ENCODE results near the gene SOCS3.

SOCS3 gene

DNA sequence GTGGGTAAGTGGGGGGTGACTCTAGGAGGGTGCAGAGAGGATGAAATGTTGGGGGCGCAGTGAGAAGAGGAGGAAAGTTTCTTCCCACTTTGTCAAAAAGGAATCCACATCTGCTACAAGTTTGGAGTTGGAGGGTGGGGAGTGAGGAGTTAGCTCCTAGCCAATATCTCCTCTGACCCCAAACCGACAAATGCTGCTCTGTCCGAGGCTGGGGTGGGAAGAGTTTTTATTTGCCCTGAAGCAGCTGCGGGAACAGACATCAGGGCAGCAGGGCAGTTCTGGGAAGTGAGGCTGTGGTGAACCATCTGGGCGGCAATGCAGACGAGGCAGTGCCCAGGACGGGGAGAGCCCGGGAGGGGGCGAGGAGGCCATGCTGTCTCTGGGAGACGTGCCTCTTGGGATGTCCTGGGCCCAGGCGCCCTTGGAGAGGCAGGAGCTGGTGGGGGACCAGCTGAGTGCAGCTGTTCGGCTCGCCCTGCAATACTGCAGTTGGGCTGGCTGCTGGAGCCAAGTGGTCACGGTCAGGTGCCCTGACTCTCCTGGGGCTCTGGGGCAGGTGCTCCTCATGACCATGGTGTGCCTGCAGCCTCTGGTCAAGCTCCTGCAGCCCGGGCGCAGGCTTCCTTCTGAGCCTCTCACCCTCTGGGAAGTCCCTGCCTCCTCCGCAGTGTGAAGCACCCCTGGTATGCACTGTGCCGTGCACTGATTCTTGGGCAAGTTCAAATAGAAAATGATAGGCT lies 6.4 kb upstream of the SOCS3 start:
- no peak for DNase-seq

DNA sequence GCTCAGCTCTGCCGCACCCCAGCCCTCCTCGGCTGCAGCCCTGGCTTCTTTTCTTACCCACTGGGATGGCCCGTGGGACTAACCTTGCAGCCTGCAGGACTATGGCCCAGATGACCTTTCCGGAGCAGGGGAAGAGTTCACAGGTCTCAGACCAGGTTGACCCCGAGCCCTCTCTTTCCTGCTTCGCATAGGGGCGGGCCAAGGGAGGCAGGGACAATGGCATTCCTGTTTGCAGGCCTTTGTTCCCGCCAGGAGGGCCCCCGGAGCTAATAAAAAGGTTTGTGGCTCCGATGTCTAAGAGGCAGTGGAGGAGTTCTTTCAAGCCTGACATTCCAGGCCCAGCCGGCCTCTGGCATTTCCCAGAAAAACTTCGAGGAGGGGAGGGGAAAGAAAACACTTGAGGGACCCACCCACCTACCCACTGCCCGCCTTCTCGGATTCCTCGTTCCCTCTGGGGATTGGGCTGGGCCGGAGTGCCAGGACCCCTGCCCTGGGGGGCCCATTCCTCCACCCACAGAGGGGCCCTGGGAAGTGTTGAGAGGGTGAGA lies 5.8 kb upstream of the SOCS3 start:
- peak; percentile 83 for DNase-seq

DNA sequence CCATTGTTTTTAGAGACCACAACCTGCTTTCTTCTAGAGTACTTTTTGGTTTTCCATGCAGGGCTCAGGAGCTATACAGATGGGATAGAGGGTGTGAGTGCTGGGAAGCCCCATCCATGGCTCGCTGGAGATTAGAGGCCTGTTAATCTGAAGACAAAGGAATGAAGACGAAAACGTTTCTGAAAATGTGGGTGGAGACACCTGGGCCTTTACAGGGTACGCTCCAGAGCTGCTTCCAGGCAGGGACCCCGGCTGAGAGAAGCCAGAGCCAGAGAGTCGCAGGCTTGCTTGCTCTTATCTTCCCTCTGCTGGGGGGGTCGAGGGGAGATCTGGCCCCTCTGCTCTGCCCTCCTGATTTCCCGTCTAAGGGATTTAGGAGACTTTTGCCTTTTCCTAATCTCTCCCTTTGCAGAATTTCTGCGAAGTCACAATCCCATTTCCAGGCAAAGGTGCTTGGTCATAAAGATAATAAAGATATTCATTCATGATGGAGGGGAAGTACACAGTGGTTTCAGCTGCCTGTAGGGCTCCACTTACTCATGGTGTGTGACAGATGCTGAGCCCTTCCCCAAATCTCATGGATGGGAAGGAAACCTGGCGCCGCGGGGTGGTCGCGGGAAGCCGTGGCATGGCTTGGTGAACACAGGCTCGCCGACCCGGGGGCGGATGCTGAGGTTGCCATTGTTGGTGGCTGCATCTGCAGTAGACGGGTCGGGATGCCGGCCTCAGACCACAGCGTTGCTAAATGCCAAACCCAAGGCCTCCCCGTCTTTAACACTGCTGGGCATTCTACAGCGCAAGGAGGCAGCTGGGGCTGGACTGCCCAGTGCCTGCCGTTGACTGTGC lies 4.8 kb upstream of the SOCS3 start:
- no peak for DNase-seq

DNA sequence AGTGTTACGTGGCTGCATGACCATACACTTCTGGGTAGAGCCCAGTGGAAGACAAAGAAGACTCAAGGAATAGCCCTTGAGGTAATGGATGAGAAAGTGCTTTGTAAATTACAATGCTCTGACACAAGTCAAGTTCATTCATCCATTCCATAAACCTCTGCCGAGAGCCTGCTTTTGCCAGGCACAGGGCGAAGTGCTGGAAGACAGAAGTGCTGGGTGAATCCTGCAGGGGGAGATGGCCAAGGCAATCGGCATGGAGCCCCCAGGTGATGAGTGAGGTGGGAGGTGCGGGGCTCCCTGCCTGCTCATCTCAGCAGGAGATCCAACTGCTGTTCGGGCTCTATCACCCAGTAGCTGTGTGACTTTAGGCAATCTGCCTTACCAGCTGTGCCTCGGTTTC lies 2.8 kb upstream of the SOCS3 start:
- no peak for DNase-seq

DNA sequence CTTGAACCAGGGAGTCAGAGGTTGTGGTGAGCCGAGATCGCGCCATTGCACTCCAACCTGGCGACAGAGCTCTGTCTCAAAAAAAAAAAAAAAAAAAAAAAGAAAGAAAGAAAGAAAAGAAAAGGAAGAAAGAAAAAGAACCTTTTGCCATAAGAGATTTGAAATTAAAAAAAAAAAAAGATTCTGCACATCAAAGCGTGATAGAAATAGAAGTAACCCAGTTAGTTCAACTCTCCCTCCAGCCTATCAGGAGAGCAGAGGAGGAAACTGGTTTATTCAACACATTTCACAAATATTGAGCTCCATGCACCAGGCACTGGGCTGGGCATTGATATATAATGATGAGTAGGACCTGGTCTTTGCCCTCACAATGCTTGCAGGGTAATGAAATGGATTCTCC lies 2.4 kb upstream of the SOCS3 start:
- DNase-seq = no peak

DNA sequence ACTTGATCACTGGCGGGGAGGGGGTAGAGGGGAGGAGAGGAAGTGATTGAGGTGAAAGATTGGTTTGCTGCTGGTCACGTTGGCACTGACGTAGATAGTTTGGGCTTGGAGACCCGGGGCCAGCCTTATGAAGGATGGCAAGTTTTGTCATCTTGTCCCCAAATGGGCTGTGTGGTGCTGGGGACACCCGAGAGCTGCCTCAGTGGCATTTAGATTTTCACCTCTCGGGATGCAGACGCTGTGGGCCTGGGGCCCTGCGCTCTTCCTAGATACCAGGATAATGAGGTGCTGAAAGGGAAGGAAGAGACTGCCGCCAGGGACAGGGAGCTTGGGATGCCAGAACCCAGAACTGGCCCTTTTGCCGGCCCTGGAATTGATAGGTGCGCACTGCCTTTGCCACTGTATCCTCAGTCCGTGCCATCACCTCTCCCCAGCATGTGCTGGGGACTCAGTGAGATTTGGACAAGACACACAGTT lies 1.4 kb upstream of the SOCS3 start:
- DNase-seq = no peak

DNA sequence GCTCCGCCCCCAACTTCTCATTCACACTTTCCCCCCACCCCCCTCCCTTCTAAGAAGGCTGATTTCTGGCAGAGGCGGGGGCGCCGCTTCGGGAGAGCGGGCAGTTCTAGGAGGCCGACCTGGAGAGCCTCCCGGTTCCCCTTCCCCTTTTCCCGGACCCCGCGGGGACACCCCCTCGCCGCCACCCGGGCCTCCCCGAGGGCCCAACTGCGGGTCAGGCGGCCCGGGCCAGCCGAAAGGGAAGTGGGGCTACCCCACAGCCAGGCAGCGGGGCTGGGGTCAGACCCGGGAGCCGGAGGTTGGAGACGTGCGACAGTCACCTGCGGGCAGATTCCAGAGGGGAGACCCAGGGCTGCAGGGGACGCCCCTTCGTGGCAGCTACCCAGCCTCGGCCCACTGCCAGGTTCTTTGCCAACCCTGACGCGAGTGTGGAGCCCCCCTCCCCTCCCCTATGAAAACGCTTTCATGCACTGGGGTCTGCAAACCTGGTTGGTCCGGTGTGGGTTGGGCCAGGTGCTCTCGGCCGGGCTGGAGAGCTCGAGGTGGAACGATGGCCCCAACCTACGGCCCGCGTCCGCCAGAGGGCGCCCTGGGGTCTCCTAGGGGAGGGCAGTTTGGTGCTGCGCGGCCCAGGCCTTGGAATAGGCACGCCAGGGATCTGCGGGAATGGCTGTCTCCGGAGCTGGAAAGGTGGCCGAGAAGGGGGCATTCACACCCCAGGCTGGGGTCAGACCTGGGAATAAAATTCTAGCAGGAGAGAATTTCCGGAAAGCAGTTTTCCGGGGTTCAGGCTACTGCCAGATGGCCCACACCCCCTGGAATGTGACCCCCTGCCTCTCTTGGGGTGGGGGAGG lies 721 bp upstream of the SOCS3 start:
- peak; percentile 82 for DNase-seq

DNA sequence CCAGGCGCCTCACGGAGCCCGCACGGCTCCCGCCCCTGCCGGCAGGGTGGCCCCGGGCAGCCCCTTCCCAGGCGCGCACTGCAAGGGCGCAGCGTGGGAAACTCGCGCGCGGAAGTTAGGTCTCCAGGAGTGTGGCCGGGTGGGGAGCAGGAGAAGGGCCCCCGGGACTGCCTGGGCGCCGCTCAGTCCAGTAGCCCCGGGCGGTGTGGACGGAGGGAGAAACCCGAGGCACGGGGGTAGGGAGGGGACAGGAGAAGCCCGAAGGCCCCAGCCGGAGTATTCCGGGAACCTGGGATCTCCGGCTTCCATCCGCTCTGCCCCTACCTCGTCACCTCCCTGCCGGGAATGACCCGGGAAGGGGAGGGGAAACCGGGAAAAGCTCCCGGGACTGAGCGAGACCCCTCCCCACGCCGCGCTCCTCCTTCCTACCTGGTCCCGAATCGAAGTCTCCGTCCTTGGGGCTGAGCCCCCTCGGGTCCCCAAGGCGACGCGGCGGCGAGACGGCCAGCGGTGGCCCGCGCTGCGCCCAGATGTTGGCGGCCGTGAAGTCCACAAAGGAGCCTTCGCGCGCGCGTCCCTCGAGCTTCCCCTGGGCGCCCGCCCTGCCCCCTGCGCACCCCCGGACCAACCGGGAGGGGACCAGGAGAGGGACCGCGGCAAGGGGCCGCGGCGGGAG lies 418 bp downstream of the SOCS3 start:
- DNase-seq = no peak

DNA sequence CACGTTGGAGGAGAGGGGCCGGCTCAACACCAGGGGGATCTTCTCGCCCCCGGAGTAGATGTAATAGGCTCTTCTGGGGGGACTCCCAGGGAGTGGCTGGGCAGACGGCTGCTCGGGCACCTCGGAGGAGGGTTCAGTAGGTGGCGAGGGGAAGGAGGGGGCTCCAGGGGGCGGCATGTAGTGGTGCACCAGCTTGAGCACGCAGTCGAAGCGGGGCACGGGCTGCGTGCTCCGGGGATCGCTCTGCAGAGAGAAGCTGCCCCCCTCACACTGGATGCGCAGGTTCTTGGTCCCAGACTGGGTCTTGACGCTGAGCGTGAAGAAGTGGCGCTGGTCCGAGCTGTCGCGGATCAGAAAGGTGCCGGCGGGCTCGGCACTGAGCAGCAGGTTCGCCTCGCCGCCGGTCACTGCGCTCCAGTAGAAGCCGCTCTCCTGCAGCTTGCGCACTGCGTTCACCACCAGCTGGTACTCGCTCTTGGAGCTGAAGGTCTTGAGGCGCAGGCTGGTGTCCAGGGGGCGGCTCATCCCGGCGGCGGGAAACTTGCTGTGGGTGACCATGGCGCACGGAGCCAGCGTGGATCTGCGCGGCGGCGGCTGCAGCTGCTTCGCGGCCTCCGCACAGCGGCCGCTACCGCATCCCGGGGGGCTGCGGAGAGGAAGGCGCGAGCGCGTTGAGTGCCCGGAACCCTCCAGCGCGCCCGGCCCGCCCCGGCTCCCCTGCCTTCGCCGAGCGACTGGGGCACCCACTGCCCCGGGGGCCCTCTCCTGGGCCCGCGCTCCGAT lies 1.1 kb downstream of the SOCS3 start:
- no peak for DNase-seq

DNA sequence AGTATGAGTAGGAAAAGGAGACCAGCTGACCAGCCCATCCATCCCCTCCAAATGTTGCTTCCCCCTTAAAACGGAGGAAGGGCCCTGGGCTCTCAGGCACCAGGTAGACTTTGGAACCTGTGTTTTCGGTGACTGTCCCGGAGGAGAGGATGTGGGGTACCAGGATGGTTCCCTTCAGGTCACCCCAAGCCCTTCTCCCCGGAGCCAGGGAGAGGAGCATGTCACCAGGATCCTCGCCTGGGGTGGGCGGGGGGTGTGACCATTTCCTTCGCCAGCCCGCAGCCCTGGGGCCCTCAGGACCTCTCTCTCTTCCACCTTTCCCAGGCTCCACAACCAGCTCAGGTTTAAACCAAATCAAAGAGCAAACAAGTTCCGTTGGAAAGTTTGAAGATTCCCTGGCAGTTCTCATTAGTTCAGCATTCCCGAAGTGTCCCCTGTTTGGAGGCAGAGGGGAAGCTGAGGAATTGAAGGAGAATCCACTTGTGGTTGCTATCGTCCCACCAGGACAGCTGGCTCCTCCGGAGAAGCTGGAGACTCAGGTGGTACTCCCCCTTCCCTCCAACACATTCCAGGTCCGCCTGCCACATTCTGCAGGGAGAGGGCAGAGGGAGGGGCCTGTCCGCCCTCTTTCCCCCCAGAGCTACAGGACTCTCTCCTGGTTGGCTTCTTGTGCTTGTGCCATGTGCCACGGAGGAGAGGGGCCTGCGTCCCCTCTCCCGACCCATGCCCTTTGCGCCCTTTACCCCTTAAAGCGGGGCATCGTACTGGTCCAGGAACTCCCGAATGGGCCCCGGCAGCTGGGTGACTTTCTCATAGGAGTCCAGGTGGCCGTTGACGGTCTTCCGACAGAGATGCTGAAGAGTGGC lies 2.0 kb downstream of the SOCS3 start:
- DNase-seq = no peak

DNA sequence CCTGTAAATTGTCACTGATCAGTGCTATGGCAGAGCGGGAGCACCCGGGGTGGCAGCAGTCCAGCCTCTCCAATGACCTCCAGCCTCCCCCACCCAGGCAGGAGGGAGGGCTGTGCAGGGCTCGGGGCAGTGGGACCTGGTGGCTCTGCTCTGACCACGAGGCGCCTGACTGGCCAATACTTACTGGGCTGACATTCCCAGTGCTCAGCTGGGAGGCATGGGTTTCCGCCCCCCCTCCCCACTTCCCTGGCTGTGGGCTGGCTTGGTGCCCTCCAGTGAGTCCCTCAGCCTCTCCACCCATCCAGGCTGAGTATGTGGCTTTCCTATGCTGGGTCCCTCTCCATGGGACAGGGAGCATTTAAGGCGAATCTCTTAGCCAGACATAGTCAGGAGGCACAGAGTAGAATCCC lies 2.7 kb downstream of the SOCS3 start:
- peak; percentile 64 for DNase-seq

DNA sequence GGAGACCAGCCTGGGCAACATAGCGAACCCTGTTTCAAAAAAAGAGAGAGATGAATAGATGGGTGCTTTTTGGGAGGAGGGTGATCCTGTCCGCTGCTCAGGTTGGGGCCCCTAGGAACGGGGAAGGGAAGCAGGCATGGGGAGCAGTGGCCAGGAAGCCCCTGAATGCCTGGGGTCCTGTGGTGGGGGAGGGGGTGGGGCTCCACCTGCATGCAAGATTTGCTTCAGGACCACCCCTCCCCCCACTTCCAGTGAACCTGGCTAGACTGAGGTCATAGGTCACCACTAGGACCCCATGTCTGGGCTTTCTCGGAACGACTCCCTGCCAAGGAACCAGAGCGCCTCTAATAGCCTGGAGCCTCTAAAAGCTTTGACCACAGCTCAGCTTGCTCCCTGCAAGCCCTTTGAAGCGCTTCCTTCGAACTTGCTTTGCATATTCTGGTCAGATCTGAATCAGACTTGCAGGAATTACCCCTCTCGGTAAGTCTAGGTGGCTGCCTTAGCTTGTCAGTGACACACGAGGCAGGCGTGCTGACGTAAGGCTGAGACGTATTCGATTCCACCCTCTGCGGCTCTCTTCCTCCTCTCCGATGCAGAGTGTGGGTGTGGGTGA lies 3.7 kb downstream of the SOCS3 start:
- peak; percentile 90 for DNase-seq

DNA sequence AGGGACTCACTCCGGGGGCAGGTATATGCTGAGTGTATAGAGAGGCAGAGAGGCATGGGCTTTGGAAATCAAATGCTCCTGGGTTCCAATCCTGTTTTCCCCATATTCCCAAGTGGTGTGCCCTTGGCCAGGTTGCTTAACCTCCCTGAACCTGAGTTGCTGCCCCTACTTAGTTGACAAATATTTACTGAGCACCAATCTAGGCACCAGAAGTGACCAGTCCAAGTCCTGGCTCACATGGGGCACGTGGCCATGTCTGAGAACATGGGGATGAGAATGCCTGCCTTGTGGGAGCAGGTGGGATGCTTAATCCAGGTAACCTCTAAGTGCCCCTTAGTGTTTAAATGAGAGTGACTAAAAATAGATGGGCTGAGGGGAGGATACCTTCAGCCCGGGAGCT lies 4.2 kb downstream of the SOCS3 start:
- DNase-seq = no peak

DNA sequence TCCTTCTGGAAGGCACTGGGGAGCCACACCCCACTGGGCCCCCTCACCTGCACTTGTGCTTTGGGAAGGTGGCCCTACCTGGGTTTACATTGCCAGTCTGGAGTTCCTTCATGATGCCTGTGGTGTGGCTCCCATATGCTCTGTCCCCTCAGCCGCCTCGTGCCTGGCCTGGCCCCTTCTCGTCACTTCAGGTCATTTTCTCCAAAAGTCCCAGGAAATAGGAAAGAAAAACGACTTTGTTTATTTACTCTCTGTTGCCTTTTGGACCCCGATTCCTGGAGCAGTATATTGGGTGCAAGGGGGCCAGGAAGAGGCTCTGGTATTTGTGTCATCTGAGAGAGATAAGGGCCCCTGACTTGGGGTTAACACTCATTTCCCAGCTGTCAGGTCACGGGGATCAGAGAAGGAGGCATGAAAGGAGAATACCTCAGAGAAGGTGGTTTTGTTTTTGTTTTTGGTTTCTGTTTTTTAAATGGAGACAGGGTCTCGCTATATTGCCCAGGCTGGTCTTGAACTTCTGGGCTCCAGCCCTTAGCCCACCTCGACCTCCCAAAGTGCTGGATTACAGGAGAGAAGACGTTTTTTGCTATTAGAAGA lies 4.7 kb downstream of the SOCS3 start:
- no peak for DNase-seq

DNA sequence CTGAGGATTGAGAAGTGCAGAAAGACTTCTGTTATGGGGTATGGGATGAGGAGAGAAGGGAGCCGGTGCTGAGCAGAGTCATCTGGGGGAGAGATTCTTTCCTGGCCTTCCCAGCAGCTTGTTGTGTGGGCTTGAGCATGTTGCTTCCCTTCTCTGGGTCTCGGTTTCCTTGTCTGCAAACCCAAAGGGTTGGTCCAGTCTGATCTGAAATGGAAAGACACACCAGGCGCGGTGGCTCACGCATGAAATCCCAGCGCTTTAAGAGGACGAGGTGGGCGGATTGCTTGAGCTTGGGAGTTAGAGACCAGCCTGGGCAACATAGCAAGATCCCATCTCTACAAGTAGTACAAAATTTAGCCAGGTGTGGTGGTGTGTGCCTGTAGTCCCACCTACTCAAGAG lies 6.0 kb downstream of the SOCS3 start:
- no peak for DNase-seq

DNA sequence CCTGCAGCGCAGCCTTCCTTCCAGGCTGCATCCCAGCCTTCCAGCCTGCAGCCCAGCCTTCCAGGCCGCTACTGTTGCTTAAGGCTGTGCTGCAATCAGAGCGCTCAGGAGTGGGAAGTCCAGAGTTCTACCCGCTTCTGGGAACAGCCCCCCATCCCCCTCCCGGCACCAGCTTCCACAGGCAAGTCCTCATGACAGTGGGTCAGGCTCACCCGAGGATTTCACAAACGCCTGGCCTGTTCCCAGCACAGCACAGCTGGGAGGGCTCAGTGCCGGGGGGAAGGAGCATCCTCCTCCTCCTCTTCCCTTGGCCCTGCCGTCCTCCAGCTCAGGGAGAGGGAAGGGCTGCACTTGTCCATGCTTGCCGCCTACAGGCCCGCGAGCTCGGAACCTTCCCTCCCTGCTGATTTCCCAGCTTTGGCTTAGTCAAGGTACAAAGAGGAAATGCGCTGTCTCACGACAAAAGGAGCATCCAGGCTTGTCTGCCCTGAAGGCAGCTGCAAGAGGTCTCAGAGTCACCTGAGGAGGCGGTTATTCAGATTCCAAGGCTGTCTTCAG lies 8.3 kb downstream of the SOCS3 start:
- DNase-seq = peak; percentile 96

DNA sequence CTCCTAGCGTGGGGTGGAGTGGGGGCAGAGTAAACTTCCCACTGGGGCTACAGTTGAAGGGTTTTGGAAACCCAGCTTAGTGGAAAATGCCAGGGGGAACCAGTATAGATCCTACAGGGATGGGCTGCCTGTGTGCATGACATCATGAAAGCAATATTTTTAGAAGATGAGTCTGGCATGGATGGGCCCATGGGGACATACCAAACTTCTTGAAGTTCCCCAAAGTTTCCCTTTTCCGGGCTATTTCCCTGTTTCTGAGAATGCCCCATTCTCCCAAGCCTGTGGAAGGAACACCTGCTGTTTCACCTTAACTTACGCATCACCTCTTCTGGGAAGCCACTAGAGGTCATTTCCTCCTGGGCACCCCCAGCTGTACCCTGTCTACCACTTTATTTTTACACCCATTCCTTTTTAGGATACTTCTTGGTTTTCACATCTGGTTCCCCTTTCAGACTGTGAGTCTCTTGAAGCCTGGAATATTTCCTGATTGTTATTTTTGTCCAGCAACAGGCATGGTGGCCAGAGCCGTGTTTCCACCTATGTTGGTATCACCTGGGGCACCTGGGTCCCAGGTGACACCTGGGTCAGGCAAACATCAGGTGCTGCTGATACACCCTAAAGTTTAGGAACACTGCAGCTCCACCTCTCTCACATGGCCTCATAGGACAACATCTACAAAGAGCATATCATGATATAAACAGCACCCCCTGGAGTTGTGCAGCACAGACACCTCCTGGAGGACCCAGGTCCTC lies 9.8 kb downstream of the SOCS3 start:
- DNase-seq = no peak

DNA sequence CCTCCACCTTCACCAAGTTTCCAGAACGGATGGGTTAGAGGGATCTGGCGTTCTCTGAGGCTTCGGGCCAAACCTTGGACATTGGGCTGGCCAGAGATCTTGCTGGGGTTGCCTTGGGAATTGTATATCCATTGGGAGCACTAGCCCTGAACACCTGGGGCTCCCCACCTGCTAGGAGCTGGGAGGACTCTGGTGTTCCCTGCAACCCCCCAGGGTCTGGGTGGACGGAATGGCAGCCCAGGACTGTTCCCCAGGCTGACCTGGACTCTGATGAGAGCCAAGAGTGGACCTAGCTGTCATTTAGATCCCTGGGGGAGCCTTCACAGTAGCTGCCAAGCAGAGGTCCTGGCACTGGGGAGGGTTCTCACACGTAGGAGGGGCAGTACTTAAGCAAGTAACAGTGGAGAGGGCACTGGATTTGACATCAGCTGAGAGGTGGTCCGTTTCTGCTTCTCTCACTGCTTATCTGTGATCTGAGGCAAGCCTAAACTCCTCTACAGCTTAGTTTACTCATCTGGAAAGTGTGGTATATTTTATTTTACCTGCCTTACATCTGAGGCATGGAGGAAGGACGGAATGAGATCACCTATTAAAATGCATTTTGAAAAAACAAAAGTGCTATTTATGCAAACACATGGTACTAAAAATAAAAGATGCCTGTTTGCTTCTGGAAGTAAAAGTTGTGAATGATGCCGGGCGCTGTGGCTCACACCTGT lies 11.7 kb downstream of the SOCS3 start:
- DNase-seq = no peak

Data from fibroblast of upper back skin (primary cell).